NCI-H146 treated with DMSO at 0.1 percent for 48 hours (cell line): ENCODE results near the gene ACTN1.
A peak's percentile ranks its signal among the peaks of the same experiment; 100 is the strongest.

ENCODE experiments used
- DNase-seq: peaks from one replicate; lab custom pipeline; 2025; ENCODE audit not compliant: unreplicated experiment; lab: John Stamatoyannopoulos, UW

Gene ACTN1

GRCh38 chr14:68919129-68919927, 59.8 kb downstream of the ACTN1 start:
- no peak for DNase-seq

- DNase-seq = no peak
These were observed 60.5 kb downstream of the ACTN1 start for GRCh38 chr14:68918612-68919011.

- no peak for DNase-seq
These were observed 62.7 kb downstream of the ACTN1 start for GRCh38 chr14:68916358-68916941.

- DNase-seq = no peak
These were observed 65.6 kb downstream of the ACTN1 start for GRCh38 chr14:68913516-68913915.

- DNase-seq = peak; percentile 25
These were observed 67.4 kb downstream of the ACTN1 start for GRCh38 chr14:68911594-68912227.

GRCh38 chr14:68910540-68910939, 68.6 kb downstream of the ACTN1 start:
- DNase-seq = no peak

- DNase-seq = no peak
These were observed 70.3 kb downstream of the ACTN1 start for GRCh38 chr14:68908803-68909202.

GRCh38 chr14:68908201-68908600, 70.9 kb downstream of the ACTN1 start:
- DNase-seq = no peak

- no peak for DNase-seq
These were observed 72.7 kb downstream of the ACTN1 start for GRCh38 chr14:68906439-68906838.

- DNase-seq = no peak
These were observed 73.8 kb downstream of the ACTN1 start for GRCh38 chr14:68905107-68905895.

- DNase-seq = no peak
These were observed 76.7 kb downstream of the ACTN1 start for GRCh38 chr14:68902357-68902756.

GRCh38 chr14:68899033-68899603, 80.0 kb downstream of the ACTN1 start:
- DNase-seq = no peak

- no peak for DNase-seq
These were observed 80.7 kb downstream of the ACTN1 start for GRCh38 chr14:68898248-68899032.

GRCh38 chr14:68897559-68898155, 81.4 kb downstream of the ACTN1 start:
- no peak for DNase-seq

- DNase-seq = no peak
These were observed 83.0 kb downstream of the ACTN1 start for GRCh38 chr14:68896132-68896531.

GRCh38 chr14:68894802-68895703, 84.0 kb downstream of the ACTN1 start:
- DNase-seq = no peak

GRCh38 chr14:68894123-68894522, 85.0 kb downstream of the ACTN1 start:
- DNase-seq = no peak

- DNase-seq = no peak
These were observed 85.5 kb downstream of the ACTN1 start for GRCh38 chr14:68893566-68893965.

GRCh38 chr14:68892961-68893360, 86.1 kb downstream of the ACTN1 start:
- no peak for DNase-seq
